ENCODE results near the gene KLHL1. TPM values are rescaled to one million over a fixed set of nuclear protein-coding genes. Genes with fewer than 3 reads are reported as not detected.

The KLHL1 gene
- total RNA-seq, 4 donors from 2014 or later = not detected

- DNase-seq (ENCODE audit: low spot score in 2 of 2) = no peak
- H3K4me3 ChIP-seq (ENCODE audit: low read depth, poor library complexity, severe bottlenecking) = no peak overlapping the region
- no peak for TF ChIP-seq POLR2A (IDR thresholded peaks at IDR 0.05)
- no peak for TF ChIP-seq CTCF (IDR thresholded peaks at IDR 0.05)
- intact Hi-C loops (cut with DNase I; ENCODE audit: low total_unique reads) = no loop called here
Observed at GRCh38 chr13:70014337-70014736, 93.9 kb downstream of the KLHL1 start.

- intact Hi-C loops (cut with DNase I; ENCODE audit: low total_unique reads) = no loop called here
- no peak overlapping the region for H3K4me3 ChIP-seq (ENCODE audit: low read depth, poor library complexity, severe bottlenecking)
- DNase-seq (ENCODE audit: low spot score in 2 of 2) = no peak
- TF ChIP-seq CTCF (IDR thresholded peaks at IDR 0.05) (no peak), POLR2A (IDR thresholded peaks at IDR 0.05) (no peak)
- WGBS, 2 donors = 89 to 90% methylated on average over 2 of the region's 2 CpGs
Observed at GRCh38 chr13:69999875-70000274, 108.4 kb downstream of the KLHL1 start.

- no peak overlapping the region for H3K4me3 ChIP-seq (ENCODE audit: low read depth, poor library complexity, severe bottlenecking)
- intact Hi-C loops (cut with DNase I; ENCODE audit: low total_unique reads) = no loop called here
- TF ChIP-seq POLR2A (IDR thresholded peaks at IDR 0.05) (no peak), CTCF (IDR thresholded peaks at IDR 0.05) (no peak)
- WGBS, 2 donors = 79 to 81% methylated on average over 4 of the region's 4 CpGs
- no peak for DNase-seq (ENCODE audit: low spot score in 2 of 2)
Observed at GRCh38 chr13:69997061-69997460, 111.2 kb downstream of the KLHL1 start.

- no peak overlapping the region for H3K4me3 ChIP-seq (ENCODE audit: low read depth, poor library complexity, severe bottlenecking)
- TF ChIP-seq CTCF (IDR thresholded peaks at IDR 0.05) = no peak
- TF ChIP-seq POLR2A (IDR thresholded peaks at IDR 0.05) = no peak
- no peak for DNase-seq (ENCODE audit: low spot score in 2 of 2)
- intact Hi-C loops (cut with DNase I; ENCODE audit: low total_unique reads) = no loop called here
Observed at GRCh38 chr13:69980799-69981198, 127.5 kb downstream of the KLHL1 start.

GRCh38 chr13:69975496-69975895 lies 132.8 kb downstream of the KLHL1 start:
- no peak overlapping the region for H3K4me3 ChIP-seq (ENCODE audit: low read depth, poor library complexity, severe bottlenecking)
- TF ChIP-seq CTCF (IDR thresholded peaks at IDR 0.05) = no peak
- no peak for TF ChIP-seq POLR2A (IDR thresholded peaks at IDR 0.05)
- no peak for DNase-seq (ENCODE audit: low spot score in 2 of 2)
- intact Hi-C loops (cut with DNase I; ENCODE audit: low total_unique reads) = no loop called here
- 65 to 78% methylated on average over 2 of the region's 2 CpGs for WGBS, 2 donors

GRCh38 chr13:69970520-69970919 lies 137.7 kb downstream of the KLHL1 start:
- no peak for DNase-seq (ENCODE audit: low spot score in 2 of 2)
- no peak overlapping the region for H3K4me3 ChIP-seq (ENCODE audit: low read depth, poor library complexity, severe bottlenecking)
- WGBS, 2 donors = 27 to 33% methylated on average over 2 of the region's 2 CpGs
- intact Hi-C loops (cut with DNase I; ENCODE audit: low total_unique reads) = no loop called here
- no peak for TF ChIP-seq CTCF (IDR thresholded peaks at IDR 0.05)
- TF ChIP-seq POLR2A (IDR thresholded peaks at IDR 0.05) = no peak

All from lower leg skin (tissue), 4 donors.